Measurements from ENCODE around the gene VCX3A. TPM values are rescaled to one million over a fixed set of nuclear protein-coding genes. Genes with fewer than 3 reads are reported as not detected.
"Not testable (repeated sequence)": the region's sequence is repeated elsewhere in the genome, so short reads cannot be mapped to it uniquely, and the experiment has no call there.

The VCX3A gene
- not detected for polyA plus RNA-seq (2013, experiment 1 of 2; ENCODE audit: insufficient read length)
- polyA plus RNA-seq (2013, experiment 2 of 2; ENCODE audit: insufficient read length): not detected

GRCh38 chrX:6535018-6535417 is at the start of gene VCX3A:
TSS of gene VCX3A (minus strand) at chrX:6535118. CDS start at chrX:6534497, 621 bp downstream.
- not testable (repeated sequence) for DNase-seq

- DNase-seq: no peak
These were observed 39.8 kb upstream of the VCX3A start for GRCh38 chrX:6574762-6575161.

- DNase-seq: no peak
These were observed 33.1 kb upstream of the VCX3A start for GRCh38 chrX:6568031-6568430.

- DNase-seq: no peak
These were observed 24.1 kb upstream of the VCX3A start for GRCh38 chrX:6558979-6559378.

GRCh38 chrX:6557690-6558089 is 22.8 kb upstream of the VCX3A start:
- DNase-seq: no peak

- DNase-seq: no peak
These were observed 16.1 kb upstream of the VCX3A start for GRCh38 chrX:6550999-6551398.

GRCh38 chrX:6545712-6546111 is 10.8 kb upstream of the VCX3A start:
- DNase-seq: no peak

GRCh38 chrX:6526564-6527136 is 8.3 kb downstream of the VCX3A start:
- no peak for DNase-seq

GRCh38 chrX:6517376-6517775 is 17.5 kb downstream of the VCX3A start:
- no peak for DNase-seq

- no peak for DNase-seq
These were observed 28.5 kb downstream of the VCX3A start for GRCh38 chrX:6506444-6506843.

GRCh38 chrX:6505960-6506359 is 29.0 kb downstream of the VCX3A start:
- no peak for DNase-seq

GRCh38 chrX:6500719-6501118 is 34.2 kb downstream of the VCX3A start:
- no peak for DNase-seq

- DNase-seq: no peak
These were observed 36.6 kb downstream of the VCX3A start for GRCh38 chrX:6498324-6498723.

Data from fibroblast of skin of back (primary cell).